GM18498 (cell line): ENCODE data around the gene AP1M1.

Experiments
- ATAC-seq: cut with Tn5 transposase; IDR thresholded peaks from one replicate; pipeline ENCODE4 v1.9.1; 2021; ENCODE audit warnings: mild to moderate bottlenecking, moderate library complexity; ENCODE audit not compliant: unreplicated experiment

AP1M1 gene

DNA sequence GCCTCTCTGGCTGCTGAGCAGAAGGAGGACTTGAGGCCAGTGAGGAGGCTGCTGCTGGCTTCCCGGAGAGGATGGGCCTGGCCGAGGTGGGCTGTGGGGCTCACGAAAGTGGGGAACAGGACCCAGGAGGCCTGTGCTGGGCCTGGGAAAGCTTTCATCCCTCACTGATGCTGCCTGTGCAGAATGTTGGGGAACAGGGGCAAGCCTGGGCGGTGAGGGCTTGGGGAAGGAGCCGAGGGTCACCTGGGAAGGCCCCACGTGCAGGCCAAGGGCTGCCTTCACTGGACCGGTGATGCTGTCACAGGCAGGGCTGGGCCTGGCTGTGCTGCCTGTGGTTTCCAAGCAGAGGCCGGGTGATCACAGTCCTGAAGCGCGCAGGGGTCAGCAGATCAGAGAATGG lies 9.4 kb downstream of the AP1M1 start:
- no peak for ATAC-seq

DNA sequence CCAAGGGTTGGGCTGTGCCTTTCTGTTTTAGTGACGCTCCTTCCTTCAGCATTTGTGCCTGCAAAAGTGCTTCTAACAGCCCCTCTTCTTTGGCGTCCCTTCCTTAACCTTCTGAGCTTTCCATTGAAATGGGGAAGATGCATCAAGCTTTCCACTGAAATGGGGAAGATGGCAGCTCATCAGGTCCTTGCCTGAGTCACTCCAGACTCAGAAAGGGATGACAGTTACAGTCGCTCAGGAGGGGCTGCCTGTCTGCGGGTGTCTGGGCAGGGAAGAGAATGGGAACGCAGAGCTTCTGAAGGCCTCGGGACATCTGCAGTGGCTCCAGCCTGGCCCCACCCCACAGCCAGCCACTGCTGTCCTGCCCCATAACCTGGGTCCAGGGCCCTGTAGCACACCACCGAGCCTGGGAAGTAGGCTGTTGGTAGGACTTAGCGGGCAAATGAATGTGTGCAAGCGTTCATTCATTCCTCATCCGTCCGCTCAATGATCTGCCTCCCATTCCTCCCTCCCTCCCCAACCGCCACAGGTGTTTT lies 9.8 kb downstream of the AP1M1 start:
- no peak for ATAC-seq

DNA sequence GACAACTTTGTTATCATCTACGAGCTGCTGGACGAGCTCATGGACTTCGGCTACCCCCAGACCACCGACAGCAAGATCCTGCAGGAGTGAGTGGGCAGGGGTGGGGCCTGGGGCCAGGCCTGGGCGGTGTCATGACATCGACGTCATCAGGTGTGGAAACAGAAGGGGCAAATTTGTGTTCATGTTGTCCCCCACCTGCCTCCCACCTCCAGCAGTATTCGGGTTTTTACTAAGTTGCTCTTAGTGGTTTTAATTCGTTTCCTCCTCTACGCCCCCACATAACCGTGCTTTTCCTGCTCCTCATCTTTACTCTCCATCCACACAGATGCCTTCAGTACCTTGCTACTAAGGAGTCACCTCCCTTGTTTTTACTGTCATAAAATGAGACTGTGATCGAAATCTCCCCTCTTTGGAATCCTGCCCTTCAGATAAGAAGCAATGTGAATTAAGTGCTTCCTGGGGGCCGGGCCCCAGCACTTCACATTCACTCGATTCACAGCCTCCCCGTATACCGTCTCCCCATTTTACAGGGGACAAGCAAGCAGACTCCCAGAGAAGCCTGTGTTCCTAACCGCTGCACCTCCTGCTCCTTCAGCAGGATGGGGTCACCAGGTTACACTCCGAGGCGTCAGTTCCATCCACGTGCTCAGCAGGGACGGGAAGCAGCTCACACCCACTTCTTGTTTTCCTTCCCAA lies 10.5 kb downstream of the AP1M1 start:
- no peak for ATAC-seq

DNA sequence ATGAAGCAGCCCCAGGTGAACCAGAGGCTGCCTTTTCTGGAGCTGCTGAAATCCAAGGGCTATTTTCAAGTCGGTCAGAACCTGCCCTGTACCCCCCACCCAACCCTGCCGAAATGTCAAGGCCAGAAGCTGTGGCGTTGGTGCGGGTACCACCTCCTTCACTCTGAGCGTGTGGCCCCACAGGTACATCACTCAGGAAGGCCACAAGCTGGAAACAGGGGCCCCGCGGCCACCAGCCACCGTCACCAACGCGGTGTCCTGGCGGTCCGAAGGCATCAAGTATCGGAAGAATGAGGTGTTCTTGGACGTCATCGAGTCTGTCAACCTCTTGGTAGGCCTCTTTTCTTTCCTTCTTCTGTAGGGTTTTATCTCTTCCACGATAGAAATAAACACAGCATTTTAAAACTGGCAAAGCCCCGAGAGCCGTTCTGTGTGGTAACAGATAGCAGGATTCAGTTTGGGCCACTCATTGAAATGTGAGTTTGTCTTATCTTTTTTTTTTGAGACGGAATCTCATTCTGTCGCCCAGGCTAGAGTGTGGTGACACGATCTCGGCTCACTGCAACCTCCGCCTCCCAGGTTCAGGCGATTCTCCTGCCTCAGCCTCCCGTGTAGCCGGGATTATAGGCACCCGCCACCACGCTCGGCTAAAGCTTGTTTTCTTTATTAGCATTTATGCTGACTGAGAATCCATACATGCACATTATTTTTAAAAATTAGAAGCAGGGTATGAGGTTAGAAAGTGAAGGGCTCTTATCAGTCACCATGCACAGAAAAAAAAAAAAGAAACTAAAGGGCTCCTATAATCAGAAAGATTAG lies 11.3 kb downstream of the AP1M1 start:
- ATAC-seq: no peak

DNA sequence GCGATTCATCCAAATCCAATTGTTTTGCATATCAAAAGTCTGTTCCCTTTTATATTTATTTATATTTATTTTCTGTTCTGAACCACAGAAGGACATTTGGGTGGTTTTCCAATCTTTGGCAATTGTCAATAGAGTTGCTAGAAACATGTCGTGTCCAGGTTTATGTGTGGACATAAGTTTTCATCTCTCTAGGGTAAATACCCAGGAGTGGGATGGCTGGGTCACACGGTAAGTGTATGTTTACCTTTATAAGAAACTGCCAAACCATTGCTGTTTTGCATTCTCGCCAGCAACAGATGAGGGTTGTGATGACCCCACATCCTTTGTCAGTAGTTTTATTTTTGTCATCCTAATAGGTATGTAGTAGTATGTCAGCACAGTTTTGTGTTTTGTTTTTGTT lies 12.5 kb downstream of the AP1M1 start:
- ATAC-seq: no peak

DNA sequence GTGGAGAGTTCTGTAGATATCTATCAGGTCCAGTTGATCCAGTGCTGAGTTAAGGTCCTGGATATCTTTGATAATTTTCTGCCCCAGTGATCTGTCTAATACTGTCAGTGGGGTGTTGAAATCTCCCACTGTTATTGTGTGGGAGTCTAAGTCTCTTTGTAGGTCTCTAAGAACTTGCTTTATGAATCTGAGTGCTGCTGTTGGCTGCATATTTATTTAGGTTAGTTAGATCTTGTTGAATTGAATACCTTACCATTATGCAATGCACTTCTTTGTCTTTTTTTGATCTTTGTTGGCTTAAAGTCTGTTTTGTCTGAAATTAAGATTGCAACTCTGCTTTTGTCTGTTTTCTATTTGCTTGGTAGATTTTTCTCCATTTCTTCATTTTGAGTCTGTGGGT lies 15.4 kb downstream of the AP1M1 start:
- no peak for ATAC-seq

DNA sequence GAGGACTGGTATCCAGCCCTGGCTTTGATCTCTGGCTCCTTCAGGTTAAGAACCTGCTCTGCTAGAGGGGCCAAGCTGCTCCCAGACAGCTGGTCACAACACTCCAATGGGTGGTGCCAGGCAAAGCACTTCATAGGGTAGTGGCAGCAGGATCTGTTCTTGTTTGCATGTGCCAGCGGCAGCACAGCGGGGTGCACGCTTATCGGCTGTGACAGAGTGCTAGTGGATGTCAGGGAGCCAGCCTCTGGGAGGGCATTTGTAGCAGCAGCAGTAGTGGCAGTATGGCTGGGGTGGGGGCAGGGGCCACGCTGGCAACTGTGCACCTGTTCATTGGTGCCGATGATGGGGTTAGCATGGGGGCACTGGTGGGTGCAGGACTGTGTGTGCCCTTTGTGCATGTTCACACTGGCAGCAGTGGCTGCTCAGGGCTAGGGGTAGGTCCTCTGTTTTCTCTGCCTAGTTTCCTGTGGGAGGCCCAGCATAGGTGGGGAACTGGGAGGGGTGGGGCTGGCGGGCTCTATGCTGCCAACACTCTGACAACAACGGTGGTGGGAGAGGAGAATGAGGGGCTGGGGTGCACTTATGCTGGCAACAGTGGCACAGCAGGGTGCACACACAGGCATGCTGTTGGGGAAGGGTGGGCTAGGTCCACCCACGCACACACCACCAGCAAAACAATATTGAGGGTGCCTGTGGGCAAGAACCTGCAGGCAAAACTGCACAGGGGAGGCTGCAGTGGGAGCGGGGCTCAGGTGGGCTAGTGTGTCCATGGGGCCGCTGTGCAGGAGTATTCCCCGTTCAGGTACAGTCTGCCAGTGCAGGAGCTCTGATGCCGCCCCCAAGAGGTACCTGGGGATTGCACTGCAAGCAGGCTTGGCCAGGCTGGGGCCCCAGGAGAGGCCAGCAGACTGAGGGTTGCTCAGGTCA lies 19.3 kb downstream of the AP1M1 start:
- no peak for ATAC-seq

DNA sequence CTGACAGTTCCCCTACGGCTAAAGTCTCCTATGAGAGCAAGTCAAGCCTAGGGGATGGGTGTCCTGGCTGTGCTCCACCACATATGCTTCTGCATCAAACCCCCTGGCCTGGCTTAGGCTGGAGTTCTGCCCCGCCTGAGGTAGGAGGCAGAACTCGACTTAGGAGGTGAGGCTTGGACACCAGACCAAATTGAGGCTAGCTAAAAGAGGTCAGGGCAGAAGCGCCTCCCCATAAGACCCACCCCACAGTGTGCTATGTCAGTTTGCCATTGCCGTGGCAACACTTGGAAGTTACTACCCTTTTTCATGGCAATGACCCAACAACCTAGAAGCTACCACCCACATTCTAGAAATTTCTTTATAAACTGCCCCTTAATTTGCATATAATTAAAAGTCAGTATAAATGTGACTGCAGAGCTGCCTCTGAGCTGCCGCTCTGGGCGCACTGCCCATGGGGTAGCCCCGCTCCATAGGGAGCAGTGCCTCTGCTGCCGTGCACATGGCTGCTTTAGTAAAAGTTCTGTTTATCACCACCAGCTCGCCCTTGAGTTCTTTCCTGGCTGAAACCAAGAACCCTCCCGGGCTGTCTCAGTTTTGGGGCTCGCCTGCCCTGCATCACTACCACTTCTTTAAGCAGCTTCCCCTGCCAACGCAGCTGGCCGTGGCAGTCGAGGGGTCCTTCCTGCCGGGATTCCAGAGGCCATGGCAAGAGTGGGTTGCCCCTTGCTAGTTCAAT lies 20.2 kb downstream of the AP1M1 start:
- no peak for ATAC-seq

DNA sequence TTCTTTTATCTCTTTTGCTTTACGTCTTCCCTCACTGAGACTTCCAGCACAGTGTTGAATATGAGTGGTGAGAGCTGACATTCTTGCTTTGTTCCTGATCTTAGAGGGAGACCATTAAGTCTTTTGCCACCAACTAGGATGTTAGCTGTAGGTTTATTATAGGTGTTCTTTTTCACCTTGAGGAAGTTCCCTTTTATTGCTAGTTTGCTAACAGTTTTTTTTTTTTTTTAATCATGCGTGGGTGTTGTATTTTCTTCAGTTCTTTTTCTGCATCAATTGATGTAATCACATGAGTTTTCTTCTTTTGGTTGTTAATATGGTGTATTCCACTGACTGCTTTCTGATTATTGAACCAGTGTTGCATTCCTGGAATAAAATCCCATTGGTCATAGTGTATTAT lies 21.1 kb downstream of the AP1M1 start:
- no peak for ATAC-seq

DNA sequence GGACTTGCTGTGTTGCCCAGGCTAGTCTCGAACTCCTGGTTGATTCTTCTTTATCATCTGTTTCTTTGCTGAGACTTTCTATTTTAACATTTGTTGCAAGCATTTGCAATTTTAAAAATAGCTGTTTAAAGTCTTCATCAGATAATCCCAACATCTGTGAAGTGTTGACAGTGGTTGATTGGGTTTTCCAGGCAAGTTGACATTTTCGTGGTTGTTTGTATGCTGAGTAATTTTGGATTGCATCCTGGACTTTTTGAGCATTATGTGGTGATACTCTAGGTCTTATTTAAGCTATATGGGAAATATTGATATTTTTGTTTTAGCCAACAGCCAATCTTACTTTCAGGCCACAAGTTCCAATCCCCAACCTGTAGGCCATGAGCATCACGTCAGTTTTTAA lies 25.1 kb downstream of the AP1M1 start:
- no peak for ATAC-seq

DNA sequence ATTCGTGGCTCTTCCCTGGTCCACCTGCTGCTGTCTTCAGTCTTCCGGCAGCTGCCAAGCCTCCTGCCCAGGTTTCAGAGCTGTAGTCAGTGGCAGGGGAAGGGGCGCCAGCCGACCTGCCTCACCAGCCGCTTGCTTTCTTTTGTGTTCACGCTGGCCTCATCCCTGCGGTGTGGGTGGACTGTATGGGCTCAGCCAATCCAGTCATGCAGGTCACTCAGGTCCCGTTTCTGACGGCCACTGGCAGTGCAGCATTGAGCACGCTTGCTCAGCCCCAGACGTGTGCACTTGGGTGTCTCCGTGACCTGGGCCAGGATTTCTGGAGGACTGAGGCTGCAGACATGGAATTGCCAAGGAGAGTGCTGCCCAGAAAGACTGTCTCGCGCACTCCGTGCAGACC lies 26.0 kb downstream of the AP1M1 start:
- no peak for ATAC-seq

DNA sequence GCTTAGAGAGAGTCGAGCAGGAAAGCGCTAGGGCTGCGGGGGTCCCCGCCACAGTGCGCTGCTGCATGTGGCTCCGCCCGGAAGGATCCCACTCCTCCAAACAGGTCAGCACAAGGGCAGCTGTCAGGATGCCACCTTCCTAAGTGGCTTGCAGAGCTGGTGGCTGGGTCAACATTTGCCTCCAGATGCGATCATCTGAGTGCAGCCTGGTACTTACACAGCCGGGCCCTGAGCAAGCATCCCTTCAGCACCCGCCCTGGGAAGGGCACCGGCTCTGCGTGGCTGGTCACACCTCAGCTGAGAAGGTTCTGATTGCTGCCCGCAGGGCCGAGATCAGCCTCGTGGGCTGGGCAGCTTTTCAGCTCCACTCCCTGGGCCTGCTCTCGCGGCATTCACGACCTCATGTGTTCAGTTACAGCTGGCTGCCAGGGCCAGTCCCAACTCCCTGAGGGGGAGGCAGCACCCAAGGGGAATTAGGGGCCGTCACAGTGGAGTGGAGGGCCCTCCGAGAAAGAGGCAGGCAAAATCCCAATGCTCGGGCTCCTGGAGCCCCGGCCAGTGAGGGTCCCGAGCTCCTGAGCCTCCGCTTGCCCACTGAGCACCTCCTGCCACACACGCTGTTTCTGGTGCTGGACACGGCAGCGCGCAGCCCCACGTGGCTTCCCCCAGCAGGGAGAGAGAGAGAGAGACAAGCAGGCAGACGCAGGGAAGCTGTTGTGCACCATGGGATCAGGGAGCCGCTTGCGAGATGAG lies 26.8 kb downstream of the AP1M1 start:
- ATAC-seq: no peak

DNA sequence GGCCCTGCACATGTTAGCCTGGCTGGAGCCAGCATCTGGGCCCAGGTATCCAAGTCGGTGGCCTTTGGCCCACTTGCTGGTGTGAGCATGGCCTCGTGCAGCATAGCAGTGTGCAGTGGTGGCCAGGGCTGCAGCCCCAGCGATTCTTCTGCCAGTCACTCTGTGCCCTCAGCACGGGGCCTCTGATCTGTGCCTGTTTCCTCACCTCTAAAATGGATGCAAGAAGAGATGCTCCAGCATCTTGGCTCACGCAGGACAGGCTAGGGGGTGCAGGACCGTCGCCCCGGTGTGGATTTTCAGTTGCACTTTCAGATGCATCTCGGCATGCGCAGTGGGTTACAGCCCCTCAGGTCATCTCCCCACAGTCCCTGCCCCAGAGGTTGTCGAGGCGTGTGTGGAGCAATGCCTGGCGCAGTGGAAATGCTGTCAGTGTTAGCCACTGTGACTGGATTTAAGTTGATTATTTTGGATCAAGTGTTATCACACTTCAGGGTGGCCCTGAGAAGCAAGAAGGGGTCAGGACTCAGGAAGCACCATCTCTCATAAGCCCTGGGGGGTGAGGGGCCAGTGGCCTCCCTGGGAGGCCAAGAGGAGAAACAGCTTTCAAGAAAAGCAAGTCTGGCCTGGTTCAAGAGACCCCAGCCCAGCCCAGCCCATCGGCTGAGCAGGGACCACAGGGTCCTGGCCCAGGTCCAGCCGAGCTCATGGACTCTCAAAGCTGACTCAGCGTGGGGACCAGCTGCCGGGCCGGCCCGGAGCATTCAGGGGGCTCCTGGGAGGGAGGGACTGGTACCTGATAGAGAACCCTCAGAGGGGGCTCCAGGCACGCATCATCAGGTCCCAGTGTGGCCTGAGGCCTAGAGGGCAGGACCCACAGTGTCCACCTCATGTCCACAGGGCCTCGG lies 27.8 kb downstream of the AP1M1 start:
- ATAC-seq: no peak

DNA sequence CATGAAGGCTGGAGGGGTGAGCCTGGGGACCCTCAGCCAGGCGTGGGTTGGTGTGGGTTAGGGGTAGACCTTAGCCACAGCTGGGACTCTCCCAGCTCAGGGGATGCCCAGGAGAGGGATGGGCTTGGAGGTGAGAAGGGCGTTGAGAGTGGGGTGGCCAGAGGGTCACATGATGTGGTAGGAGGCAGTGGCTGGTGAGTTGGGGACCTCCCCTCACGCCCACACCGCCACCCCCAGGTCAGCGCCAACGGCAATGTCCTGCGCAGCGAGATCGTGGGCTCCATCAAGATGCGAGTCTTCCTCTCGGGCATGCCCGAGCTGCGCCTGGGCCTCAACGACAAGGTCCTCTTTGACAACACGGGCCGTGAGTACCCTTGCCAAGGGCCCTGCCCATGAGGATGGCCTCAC lies 28.5 kb downstream of the AP1M1 start:
- ATAC-seq: no peak

DNA sequence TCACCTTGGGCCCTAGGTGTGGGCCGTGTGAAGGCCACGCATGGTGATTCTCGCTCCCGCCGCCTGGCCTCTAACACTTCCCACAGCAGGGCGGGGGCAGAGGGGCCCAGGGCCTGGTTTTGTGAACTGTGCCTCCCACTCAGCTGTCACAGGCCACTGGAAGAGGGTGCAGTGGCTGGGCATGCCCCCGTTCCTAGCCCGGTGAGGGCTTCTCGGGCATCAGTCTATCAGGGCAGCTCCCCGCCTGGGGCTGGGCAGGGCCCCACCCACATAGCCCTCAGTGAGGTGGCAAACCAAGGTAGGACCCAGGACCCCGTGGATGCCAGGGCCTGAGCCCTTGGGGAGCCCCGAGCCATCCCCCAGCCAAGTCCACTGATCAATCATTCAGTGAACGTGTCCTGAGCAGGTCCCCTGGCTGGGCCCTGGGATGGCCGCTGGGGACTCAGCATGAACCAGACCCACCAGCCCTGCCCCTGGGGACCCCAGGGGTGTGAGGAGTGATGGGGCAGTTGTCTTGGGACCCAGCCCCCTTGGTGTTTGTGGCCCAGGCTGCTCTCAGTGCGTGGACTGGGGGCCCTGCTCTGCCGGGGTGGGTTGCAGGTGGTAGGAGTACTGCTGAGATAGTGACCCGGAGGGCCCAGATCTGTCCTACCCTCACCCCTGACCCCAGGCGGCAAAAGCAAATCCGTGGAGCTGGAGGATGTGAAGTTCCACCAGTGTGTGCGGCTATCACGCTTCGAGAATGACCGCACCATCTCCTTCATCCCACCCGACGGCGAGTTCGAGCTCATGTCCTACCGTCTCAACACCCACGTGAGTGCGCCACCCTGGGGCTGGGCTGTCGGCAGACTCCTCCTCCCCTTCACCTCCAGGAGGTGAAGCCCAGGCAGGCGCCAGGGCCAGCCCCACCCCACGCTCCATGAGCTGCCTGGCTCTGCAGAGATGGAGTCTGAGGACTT lies 29.4 kb downstream of the AP1M1 start:
- ATAC-seq: no peak

DNA sequence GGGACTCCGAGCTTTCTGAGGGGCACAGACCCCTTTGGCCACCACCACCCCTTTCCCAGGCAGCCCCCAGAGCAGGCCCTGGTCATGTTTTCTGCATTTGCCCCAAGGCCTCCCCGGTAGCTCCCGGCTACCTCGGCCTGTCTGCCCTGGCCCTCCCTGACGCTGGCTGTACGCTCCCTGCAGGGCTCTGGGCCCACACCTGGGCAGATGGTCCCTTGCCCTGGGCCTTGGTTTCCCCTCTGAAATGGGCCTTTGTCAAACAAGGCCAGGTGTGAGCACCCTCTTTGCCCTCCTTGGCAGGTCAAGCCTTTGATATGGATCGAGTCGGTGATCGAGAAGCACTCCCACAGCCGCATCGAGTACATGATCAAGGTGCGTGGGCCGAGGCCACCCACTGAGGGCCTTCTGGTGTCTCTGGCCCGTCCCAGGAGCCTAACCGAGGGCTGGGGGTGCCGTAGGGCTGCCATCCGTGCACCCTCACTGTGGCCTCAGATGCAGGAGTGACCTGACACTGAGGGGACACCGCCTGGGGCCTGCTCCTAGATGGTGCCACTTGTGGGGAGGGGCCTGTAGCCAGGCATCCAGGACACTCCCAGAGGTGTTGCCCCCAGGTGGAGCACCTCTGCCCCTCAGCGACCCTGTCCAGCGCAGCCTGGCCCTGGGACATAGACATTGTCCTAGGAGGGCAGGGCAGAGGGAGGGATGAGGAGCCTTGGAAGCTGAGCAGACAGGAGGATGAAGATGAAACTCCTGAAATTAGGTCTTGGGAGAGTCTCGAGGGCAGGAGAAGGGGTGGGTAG lies 30.3 kb downstream of the AP1M1 start:
- ATAC-seq: no peak
